T1000 (cell line): ENCODE data around the gene LYSMD4.
"Not testable (repeated sequence)": the region's sequence is repeated elsewhere in the genome, so short reads cannot be mapped to it uniquely, and the experiment has no call there.

Experiments used
- DNase-seq: peaks from one replicate; lab custom pipeline; 2025; ENCODE audit warnings: mixed read lengths; lab: John Stamatoyannopoulos, UW

The LYSMD4 gene

DNA sequence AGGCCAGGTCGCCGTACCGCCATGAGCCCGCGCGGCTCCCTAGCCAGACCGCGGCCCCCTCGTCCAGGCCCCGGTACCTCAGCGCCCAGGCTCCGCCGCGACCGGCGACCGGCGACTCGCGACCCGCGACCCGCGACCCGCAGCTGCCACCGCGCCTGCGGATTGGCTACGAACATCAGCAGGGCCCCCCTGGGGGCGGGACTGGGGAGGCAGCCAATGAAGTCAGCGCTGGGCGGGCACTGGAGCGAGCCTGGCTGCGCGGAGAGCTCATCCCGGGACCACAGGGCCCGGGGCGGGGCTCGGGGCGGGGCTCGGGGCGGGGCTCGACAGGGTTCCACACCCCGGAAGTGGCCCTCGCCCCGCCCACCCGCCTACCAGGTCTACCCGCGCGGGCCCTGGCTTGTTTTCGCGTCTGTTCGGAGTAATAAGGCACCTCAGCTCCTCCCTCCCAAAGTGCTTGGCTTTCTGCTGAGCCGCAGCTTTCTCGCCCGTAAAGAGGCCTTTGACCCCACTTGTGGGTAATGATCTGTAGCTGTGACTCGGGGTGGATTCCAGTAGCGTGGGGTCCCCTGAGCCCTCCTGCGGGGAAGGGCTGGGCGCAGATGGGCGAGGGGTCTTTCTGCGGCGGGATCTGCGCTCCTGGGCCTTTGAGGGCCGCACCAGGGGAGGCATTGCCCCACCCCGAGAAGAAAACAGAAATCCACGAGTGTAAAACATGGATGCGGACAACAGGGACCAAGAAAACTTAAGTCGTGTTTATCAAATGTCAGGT lies at the start of gene LYSMD4:
LYSMD4 (minus strand) TSS at position 170 of the 772 bp plus-strand sequence. CDS start 1,438 bp downstream, outside the sequence.
- peak; percentile 92 for DNase-seq

GRCh38 chr15:99782029-99782428 lies 48.8 kb upstream of the LYSMD4 start:
- not testable (repeated sequence) for DNase-seq

- DNase-seq: no peak
Measured at GRCh38 chr15:99777144-99777543, 43.9 kb upstream of the LYSMD4 start.

GRCh38 chr15:99764522-99764921 lies 31.3 kb upstream of the LYSMD4 start:
- no peak for DNase-seq

DNA sequence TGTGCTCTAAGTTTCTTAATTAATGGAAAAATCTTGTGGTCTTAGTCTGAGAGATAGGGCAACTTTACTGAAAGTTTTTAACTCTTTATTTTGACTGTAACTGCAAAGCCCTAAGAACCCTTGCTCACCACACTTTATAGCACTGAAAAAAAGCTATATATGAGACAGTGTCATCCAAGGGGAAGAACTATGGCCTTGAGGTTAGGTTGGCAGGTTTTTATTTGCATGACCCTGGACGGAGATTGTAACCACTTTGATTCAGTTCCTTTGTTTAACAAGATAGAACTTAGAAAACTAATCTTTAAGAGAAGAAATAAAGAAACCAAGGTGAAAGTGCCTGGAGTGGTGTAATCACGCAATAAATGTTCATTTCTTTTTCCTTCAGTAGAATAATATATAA lies 30.6 kb upstream of the LYSMD4 start:
- no peak for DNase-seq

DNA sequence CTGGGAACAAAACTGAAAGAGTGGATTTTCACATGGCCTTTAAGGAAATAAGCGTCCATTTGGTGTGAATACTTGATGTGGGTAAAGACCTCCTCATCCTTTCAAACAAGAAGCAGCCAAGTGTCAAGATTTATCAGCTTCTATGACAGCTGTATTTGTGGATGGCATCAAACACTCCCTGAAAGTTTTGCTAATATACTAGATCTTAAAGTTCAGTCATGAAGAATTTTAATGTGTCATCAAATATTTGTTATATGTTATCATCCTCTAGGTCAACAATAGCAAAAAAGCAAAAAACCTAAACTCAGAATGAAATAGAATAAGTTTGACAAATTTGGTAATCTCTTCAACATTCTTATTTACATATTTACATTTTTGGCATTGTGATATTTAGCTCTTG lies 29.1 kb upstream of the LYSMD4 start:
- no peak for DNase-seq

- peak; percentile 34 for DNase-seq
Measured at GRCh38 chr15:99755692-99756409, 22.6 kb upstream of the LYSMD4 start.

DNA sequence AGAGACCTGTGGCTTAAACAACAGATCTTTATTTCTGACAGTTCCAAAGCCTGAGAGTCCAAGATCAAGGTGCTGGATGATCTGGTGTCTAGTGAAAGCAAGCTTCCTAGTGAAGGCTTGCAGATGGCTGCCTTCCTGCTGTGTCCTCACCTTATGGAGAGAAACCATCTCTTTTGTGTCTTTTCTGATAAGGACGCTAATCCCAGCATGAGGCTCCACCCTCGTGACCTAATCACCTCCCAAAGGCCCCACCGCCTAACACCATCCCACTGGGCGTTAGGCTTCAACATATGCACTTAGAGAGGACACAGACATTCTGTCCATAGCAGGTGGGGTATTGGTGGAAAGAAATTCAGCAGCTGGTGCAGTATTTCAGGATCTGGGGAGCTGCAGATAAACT lies 19.8 kb upstream of the LYSMD4 start:
- DNase-seq: no peak

GRCh38 chr15:99752556-99752955 lies 19.3 kb upstream of the LYSMD4 start:
- no peak for DNase-seq

DNA sequence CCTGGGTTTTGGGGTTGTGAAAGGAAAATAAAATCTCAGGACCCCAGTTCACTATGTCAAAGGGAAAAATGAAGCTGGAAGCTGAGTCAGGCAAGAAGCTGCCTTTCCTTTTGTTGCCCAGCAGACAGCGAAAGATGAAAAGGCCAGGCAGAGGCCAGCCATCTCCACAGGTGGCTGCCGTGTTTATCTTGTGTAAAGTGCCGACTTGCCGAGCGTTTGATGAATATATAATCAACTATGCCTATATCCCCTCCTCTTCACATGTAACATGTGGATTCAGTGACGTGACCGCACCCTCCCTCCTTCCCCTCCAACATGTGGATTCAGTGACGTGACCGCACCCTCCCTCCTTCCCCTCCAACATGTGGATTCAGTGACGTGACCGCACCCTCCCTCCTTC lies 17.1 kb upstream of the LYSMD4 start:
- DNase-seq: not testable (repeated sequence)

DNA sequence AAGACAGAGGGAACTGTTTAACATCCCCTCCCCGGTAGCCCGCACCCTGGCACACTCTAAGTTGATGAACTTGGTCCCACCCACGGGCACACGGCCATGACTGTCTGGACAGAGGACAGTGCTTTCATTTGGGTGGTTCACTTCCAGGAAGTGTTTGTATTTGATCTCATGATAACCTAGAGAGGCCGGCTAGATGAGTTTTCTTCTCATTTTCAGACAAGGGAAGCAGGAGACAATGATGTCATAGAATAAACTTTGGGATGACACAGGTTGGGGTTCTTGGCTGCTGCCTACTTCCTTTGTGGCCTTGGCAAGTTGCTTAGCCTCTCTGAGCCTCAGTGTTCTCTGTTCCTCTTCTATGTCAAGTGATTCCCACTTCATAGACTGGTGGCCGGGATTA lies 16.1 kb upstream of the LYSMD4 start:
- no peak for DNase-seq

DNA sequence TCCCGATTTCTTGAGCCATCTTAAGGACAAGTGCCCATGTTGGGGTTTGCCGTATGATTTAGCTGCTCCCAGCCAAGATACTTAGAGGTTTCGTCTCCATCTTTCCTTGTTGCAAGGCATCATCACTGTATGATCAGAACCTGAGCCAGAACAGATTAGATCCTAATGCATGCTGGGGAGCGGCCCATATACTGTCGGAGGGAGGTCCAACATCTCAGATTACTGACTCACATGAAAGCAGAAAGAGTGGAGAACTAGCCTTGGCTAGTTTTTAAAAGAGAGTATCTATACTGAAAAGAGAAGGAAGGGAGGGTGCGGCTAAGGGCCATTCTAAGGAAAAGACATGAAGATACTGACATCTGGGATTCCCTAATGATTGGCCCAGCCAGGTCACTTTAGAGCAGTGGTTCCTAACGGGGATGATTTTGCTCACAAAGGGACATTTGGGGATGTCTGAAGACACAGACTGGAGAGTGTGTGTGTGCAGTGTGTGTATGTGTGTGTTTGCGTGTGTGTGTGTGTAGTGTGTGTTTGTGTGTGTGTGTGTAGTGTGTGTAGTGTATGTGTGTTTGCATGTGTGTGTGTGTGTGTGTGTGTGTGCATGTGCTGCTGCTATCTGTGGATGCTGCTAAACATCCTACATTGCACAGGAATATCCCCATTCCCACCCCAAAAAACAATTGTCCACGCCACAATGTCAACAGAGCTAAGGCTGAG lies 12.3 kb upstream of the LYSMD4 start:
- no peak for DNase-seq

DNA sequence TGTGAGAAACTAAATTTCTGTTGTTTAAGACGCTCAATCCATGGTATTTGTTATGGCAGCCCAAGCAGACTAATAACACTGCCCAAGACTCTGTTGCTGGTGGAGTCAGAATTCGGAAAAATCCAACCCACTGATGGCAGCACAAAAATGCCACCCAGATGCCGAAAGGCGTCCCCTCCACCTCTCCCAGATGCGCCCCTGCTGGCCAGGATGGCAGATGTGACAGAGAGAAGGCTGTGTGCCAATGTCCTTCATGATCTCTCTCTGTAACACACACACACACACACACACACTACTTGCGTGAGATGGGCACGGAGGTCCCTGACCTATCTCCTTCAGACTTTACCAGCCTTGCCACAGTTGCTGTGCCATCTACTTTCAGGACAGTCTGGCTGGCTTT lies 10.9 kb upstream of the LYSMD4 start:
- DNase-seq: no peak

DNA sequence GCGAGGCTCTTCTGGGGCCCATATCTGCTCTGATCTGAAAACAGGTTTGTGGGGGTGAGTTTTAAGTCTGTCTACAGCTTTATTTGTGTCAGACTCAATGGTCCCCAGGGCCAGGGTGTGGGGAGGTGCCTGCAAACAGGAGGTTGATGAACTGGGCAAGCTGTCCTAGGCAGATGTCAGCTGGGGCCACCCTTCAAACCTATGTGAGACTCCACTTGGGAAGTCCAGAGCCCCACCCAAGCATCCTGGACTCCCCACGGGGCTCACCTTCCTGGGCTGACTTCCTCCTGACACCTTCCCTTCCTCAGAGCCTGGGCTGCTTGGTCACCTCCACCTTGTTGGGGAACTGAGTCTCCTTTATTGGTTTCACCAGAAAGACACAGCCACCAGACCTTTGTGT lies 8.6 kb upstream of the LYSMD4 start:
- DNase-seq: no peak

DNA sequence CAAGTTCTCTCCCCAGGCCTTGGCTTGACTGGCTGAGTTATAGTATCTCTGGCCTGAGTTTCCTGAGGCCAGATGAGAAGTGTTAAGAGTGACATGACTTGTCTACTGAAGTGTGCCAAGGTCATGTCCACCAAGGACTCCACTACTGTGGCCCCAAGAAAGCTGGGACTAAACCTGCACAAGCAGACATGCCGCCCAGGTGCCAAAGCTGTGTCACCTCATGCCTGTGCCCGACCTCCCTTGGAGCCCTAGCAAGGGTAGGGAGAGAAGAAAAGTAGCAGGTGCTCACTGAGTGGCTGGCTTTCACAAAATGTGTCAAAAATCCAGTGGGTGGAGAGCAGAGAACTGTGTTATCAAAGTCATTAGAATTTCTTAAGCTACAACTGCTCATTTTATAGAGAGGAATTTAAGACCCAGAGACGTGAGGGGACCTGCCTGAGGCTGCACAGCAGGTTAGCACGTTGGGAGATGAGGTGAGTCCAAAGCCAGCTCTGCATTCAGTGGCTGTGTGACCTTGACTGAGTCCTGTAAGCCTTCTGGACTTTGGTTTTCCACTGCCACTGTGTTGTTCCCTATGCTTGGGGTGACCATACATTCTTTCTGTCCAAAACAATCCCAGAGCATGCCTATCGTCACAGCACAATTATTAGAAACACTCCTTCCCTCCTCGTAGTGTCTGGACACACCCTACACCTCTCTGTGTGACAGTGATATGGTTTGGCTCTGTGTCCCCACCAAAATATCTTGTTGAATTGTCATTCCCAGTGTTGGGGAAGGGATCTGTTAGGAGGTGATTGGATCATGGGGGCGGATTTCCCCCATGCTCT lies 5.0 kb upstream of the LYSMD4 start:
- no peak for DNase-seq

DNA sequence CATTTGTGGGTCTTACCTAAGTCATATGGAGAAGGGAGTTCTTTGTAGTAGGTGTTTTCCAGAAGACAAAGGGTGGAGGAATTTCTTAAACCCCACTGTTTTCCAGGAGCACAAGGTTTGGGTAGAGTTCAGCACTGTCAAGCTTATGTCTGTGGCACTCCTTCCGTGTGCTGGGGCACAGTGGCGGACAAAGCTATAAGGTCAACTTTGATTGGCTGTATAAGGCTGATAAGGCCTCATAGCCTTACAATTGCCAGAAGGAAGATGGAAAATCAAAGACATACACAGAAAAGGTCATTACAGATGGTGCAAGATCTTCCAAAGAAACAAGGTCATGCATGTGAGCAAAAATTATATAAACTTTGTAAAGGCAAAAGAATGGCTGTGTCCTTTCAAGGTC lies 3.5 kb upstream of the LYSMD4 start:
- DNase-seq: no peak

DNA sequence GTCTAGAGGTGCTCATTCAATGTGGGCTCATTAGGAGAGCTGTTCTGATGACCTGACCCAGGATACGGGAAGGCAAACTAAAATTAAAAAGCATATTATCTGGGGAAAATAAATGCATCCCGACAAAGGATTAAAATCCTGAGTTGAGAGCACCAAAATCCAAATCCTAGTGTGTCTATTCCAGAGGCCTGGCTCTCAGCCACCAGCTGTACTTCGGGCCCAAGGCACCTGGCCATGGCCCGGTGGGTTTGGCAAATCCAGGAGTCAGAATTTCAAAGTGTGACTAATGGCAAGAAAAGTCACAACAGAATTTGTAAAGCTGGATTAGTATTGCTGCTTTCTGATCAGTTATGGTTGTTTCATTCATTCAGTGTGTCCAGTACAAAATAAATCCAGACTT lies 2.6 kb upstream of the LYSMD4 start:
- no peak for DNase-seq

GRCh38 chr15:99734575-99734974 lies 1.3 kb upstream of the LYSMD4 start:
- no peak for DNase-seq

GRCh38 chr15:99734040-99734291 lies 729 bp upstream of the LYSMD4 start:
- not testable (repeated sequence) for DNase-seq

- no peak for DNase-seq
Measured at GRCh38 chr15:99732751-99733267, 428 bp downstream of the LYSMD4 start.

- no peak for DNase-seq
Measured at GRCh38 chr15:99732124-99732750, 1.0 kb downstream of the LYSMD4 start.
